GDM1 (cell line): ENCODE data around the gene FLT4.
"Not testable (repeated sequence)": the region's sequence is repeated elsewhere in the genome, so short reads cannot be mapped to it uniquely, and the experiment has no call there.

ENCODE experiments used
- DNase-seq: peaks from one replicate; lab custom pipeline; 2025; lab: John Stamatoyannopoulos, UW

FLT4 gene

DNA sequence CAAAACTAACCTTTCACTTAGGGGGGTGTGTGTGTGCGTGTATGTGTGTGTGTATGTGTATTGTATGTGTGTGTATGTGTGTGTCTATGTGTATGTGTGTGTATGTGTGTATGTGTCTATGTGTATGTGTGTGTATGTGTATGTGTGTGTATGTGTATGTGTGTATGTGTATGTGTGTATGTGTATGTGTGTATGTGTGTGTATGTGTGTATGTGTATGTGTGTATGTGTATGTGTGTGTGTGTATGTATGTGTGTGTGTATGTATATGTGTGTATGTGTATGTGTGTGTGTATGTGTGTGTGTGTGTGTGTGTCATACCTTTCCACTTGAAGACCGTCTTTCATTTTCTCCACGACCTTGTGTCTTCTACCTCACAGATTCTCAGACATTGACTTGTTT, 20.8 kb upstream of the FLT4 start:
- DNase-seq = no peak

DNA sequence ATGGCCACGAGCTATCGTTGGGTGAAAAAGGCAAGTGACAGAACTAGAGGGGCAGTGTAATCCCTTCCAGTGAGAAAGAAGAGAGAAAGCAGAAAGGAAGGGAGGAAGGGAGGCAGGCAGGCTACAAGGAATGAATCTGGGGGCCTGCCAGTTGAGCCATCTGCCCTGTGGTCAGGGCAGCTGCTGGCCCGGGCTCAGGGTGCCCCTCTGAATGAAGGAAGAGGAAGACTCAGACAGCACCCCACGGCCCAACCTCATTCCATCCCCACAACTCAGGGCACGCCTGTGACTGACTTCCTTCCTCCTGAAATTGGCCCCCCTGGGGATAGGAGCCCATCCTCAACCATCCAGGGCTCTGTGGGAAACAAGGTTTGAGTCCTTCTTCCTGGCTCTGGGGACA, 20.3 kb upstream of the FLT4 start:
- peak; percentile 11 for DNase-seq

DNA sequence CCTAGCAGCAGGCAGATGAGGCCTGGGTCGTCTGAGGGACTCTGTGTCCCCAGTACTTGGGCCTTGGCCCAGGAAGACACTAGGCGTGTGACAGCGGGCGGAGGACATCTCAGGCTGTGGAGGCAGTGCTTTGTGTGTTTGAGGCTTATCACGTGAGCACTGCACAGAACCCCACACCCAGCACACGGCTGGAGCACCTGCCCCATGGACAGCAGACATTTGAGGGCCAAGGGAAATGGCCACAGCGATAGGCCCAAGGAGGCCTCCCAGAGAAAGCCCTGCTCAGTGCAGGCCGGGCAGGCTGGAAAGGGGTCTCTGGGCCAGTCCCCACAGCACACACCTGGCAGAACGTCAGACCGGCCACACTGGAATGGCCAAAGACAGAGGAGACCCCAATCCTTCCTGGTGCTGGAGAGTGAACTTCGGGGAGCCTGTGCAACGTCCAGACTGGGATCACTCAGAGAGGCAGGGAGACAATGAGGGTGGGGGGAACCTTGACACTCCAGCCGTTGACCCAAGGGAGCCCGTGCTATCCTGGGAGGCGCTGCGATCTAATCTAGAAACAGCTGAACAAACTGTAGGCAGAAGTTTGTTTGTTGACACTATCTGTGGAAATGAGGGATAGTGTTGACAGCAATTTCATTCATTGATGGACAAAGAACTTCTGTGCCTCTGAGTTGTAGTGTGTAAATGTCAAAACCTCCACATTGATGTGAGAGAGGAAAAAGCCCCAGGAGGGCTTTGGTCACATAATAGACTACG, 19.6 kb upstream of the FLT4 start:
- DNase-seq = no peak

DNA sequence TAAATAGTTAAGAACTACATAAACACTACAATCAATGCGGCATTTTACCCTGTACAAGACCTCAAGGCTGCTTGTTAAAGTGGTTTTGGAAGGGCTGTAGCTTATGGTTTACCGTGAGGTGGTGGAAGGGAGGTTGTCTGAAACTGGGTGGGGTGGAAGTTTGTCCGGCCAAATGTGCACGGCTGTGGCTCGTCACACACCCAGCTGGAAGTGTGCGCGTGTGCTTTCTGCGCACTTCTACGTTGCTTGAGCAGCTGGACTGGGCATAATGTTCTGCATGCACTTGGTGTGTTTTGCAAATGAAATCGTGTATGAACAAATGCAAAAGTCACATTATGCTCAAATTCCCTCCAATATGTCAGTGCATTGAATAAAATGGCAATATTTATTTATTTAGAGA, 17.4 kb upstream of the FLT4 start:
- no peak for DNase-seq

DNA sequence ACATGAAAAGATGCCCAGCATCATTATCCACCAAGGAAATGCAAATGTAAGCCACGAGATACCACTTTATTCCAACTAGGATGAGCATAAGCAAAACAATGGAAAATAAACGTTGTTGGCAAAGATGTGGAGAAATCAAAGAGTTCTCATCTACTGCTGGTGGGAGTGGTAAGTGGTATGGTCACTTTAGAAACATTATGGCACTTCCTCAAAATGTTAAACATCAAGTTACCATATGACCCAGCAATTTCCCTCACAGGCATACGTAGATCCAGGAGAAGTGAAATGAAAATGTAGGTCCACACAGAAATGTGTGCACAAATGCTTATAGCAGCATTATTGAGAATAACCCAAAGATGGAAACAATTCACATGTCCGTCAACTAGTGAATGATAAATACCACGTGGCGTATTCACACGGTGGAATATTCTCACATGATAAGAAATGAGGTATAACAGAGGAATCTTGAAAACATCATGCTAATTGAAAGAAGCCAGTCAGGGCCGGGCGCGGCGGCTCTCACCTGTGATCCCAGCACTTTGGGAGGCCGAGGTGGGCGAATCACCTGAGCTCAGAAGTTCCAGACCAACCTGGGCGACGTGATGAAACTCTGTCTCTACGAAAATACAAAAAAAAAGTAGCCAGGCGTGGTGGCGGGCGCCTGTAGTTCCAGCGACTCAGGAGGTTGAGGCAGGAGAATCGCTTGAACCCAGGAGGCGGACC, 16.4 kb upstream of the FLT4 start:
- no peak for DNase-seq

DNA sequence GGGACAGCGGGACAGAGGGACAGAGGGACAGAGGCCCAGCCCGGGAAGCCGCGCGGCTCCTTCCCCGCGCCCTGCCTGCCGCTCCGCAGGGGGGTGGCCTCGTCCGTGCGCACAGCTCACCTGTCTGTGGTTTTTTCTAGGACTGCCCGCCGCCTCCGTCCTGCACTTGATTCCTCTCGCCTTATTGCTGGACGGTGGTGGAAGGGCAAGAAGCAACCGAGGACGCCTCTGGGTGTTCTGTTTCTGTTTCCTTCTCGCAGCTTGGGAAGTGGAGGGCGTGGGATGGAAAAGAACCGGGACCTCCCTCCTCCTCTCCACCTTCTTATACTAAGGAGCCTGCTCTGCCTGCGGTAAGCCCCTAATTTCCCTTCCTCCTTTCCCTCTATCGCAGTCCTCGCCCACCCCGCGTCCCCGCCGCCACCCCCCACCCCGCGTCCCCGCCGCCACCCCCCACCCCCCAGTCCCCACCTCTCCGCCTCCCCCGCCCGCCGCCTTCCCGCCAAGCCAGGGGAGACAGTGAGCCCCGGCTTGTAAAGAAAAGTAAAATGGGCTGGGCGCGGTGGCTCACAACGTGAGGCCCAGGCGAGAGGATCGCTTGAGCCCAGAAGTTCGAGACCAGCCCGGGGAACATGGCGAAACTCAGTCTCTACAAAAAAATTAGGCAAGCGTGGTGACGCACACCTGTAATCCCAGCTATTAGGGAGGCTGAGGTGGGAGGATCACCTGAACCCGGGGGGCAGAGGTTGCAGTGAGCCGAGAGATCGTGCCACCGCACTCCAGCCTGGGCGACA, 9.6 kb upstream of the FLT4 start:
- no peak for DNase-seq

DNA sequence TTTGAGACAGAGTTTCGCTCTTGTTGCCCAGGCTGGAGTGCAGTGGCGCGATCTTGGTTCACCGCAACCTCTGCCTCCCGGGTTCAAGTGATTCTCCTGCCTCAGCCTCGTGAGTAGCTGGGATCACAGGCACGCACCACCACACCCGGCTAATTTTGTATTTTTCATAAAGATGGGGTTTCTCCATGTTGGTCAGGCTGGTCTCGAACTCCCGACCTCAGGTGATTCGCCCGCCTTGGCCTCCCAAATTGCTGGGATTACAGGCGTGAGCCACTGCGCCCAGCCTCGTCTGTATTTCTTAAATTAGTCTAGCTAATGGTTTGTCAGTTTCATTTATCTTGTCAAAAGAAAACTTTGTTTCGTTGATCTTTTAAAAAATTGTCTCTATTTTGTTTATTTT, 5.8 kb upstream of the FLT4 start:
- DNase-seq = not testable (repeated sequence)

DNA sequence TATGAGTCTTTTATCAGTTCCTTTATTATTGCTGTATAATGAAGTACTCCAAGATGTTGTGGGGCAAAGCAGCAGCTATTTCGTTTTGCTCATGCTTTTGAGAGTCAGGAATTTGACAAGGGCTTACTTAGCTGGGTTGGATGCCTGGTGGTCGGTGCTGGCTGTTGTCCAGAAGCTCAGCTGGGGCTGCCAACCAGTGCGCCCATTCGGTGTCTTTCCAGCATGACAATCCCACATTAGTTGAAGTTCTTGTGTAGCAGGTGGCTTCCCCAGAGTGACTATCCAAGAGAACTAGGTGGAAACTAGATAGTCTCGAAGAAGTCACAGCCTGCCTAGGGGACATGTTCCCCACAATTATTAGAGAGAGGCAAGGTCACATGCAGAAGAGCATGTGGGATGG, 3.4 kb upstream of the FLT4 start:
- no peak for DNase-seq

DNA sequence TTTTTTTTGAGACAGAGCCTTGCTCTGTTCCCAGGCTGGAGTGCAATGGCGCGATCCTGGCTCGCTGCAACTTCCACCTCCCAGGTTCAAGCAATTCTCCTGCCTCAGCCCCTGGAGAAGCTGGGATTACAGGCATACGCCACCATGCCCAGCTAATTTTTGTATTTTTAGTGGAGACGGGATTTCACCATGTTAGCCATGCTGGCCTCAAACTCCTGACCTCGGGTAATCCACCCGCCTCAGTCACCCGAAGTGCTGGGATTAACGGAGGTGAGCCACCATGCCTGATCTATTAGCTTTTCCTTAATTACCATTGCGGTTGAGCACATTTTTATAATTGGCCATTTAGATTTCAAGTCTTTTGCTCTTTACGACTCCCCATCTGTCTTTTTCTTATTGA, 2.9 kb upstream of the FLT4 start:
- no peak for DNase-seq

DNA sequence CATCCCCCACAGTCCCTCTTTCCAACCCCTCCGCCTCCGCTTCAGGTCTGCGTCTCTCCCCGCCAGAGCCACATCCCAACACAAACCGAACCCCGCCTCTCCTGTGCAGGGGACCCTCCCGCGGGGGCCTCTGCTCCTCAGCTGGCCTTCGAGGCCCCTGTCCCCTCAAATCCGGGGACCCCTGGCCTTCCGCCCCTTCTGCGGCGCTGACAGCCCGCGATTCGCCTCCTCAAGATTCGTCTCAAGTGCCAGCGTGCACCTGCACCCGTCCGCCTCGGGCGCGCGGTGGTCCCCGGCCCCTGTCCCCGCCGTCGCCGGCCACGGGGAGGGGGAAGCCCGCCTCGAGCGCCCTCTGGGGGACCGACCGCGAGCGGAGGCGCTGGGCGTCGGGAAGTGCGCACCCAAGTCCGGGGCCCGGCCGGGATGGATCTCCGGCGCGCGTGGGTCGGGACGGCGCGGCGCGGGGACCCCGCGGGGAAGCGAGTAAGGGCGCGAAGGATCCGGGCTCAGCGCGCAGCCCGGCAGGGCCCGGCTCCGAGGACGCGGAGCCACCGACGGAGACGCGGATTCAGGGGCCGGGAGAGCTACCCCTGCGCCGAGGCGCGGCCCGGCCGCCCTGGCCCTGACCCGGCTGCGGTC, 623 bp downstream of the FLT4 start:
- DNase-seq = no peak

DNA sequence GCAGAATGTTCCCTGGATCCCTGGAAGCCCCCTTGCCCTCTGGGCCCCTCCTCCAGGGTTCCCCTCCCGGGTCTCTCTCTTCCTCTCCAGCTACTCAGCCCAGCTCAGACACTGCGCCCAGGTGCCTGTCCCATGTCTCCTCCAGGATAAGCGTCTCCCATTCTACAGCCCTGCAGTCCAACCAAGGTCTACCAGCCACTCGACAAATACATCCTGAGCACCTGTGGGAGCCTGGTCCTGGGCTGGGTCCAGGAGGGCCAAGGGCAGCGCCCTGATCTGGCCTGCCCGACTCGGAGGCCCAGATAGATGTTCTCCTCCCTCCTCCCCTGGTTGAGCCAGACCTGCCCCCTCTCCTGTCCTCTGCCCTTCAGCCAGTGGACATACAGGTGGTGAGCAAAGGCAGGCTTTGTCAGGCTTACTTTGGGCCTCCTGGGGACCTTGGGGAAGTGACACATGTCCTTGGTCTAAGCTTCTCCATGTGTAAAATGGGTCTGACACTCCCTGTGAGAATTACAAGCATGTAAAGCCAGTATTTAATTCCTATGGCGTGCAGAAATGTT, 1.4 kb downstream of the FLT4 start:
- no peak for DNase-seq

DNA sequence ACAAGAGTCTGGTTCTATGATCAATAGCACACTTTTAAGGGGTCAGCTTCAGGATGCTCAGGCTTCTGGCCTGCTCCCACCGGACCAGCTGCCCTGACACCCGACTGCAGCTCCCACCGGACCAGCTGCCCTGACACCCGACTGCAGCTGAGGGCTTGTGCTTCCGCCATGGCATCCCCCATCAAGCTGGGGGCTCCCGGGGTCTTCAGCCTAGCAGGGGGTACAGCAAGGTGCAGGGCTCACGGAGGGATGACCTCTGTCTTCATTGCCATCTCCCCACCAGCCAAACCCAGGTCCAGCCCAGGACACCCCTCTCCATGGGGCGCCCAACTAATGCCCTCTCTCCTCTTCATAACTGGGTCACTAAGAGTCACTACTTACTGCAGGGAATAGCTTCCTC, 1.9 kb downstream of the FLT4 start:
- DNase-seq = no peak

DNA sequence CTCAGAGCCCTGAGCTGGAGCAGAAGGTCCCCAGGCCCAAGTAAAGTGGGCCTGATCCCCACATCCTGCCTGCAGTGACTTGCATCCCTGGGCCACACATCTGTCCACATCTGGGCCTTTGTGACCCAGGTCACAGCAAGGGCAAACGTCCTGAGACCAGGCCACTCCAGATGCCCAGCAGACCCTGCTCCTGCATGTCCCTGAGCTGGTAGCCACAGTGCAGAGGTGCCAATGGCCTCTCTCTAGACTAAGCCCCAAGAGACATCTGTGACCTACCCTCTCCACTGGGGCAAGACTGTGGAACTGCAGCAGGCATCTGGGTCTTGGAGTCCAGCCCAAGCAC, 2.5 kb downstream of the FLT4 start:
- DNase-seq = no peak

DNA sequence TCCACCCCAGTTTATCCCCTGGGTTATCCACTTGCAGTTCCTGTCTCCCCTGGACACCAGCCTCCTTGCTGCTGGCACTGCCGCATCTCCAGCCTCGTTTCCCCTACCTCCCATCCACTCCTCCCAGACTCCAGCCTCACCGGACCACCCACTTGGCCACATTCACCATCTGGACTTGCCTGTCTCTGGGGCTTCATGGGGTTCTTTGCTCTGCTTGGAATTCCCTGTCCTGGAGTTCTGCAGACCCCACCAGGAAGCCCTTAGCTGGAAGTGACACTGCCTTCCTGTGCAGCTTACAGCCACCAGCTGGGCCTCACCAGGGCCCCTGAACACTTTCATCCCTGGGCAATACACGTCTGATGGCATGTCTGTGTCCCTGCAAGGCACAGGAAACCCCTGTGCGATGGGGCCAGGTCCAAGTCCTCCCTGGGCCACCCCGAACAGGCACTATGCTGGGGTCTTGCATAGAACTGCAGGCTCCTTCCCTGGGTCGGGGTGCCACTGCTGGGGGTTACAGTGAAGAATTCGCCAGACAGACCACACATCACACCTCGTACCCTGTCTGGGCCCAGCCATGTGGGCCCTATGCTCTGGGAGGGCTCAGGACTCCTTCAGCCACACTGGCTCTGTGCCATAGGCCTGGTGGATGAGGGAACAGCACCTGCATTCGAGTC, 3.0 kb downstream of the FLT4 start:
- no peak for DNase-seq

DNA sequence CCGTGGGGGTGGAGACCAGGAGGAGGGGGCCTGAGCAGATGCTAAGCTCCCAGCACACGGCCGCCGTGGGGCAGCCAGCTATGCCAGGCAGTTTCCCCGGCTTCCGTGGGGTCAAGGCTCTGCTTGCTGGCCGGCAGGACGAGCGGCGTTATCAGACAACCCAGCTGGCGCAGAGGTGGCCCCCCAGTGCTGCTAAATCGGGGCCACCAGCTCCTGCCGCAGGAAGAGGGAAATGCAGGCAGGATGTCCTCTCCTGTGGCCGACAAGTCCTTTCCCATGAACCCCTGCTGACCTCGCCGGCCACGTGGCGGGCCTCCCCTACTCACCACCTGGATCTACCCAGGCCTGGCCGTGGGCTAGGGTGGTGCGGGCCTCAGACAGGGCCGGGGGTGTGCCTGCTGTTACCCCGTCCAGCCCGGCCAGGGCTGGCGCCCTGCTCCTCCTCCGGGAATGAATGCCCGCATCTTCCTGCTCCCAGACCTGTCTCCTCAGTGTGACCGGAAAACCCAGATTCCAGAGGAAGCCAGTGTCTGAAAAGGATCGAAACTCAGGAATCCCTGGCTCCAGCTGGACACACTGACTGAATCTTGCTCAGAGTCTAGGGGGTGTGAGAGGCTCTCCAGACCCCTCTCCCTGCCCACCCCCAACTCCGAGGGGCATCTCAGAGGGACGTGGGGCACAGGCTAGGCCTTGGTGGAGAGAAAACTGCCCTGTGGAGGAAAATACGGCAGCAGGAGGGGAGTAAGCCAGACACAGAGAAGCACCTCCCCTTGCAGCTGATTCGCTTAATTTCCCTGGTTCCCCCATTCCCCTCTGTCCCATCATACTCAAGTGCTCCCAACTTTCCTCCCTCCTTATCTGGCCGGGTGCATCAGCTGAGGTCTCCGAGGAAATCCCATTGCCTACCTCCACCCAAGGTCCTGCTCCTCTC, 3.9 kb downstream of the FLT4 start:
- no peak for DNase-seq

DNA sequence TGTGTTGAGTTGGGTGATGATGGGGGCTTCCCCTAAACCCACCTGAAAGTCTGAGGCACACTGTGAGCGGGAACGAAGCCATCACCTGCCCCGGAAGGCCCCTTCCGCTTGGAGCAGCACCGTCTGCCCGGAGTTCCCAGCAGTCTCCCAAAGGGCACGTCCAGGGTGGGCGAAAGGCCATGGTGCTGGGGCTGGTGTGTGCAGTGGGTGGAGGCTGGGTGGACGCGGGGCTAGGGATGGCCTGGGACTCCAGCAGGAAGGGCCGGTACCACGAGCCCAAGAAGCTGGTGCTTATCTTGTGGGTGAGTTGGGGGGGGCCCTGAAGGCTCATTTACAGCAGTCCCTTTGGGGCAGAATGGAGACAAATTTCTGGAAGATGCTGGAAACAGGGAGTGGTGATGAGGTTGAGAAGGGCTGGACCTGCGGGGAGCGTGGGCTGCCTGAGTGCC, 4.6 kb downstream of the FLT4 start:
- DNase-seq = no peak

DNA sequence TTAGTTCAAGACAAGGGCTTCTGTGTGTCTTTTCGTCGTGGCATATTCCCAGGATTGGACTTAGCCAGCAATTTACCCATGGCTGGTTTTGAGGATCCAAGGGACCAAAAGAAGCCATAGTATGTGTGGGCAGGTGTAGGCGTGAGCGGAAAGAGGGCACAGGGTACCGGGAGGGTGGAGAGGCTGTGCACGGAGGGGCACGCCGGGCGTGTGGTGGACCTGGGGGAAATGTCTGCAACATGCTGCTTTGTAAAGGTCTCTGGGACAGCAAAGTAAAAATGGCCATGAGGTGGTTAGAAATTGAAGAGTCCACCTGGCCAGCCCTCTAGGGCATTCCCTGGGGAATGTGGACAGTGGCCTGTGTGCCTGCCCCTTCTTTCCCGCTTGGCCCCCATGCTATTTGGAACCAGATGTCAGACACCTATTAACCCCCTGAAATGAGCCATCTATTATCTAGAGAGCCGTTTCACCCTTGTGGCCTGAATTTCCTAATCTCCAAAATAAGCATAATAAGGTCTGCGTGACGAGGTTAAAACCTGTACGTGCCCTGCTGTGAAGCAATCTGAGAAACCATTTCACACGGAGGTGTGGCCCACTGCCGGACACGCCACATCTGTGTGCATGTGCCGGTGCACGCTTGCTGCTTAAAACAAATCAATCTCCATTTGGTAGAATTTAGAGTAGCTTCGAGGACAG, 5.1 kb downstream of the FLT4 start:
- DNase-seq = no peak

DNA sequence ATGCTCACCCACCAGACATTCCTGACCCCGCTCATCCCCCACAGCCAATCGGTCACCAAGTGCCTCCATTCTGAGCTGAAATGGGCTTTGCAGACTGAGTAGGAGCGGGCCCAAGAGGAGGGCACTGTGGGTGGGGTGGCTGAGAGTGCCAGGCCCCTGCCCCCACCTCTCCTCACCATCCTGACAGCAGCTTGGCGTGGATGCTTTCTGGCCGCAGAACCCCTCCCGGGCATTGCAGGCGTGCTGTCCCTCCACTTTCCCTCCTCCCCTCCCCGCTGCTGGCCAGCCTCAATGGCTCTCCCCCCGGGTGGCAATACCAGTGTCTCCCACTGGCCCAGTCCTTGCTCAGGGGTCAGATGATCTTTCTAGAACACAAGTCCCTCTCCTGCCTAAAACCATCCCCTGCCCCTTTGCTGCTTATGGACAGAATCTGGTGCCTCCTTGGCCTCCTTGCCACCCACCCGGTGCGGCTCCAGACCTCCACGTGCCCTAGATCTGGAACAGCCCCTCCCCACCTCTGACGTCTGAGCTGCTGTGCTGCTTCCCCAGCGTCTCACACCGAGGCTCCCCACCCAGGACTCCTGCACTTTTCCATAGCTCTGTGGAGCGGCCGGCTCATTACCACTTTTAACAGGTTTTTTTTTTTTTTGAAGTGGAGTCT, 6.1 kb downstream of the FLT4 start:
- DNase-seq = no peak

DNA sequence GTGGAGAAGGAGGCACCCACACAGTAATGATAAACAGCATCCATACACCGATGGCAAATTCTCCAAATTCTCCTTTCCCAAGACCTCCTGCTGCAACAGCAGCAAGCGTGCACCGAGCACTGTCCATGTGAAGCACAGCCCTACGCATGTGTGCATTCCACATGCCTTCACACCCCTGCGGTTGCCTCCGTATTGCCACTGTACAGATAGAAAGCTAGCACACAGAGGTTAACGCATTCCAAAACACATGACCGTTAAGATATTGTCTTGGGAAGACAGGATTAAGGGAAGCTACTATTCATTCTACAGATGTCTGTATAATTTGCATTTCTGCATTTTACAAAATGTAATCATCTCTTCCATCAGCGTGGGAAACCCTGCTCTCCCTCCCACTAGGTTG, 6.6 kb downstream of the FLT4 start:
- no peak for DNase-seq
